HepG2 (cell line): ENCODE data around the gene ABT1. TPM values are rescaled to one million over a fixed set of nuclear protein-coding genes. Genes with fewer than 3 reads are reported as not detected.

Experiments used
- ATF7 ChIP-seq, 2 experiments: fragments of 450-650 bp in 1 of 2; sonication (generic) in 1 of 2; formaldehyde crosslinking in 1 of 2; IDR thresholded peaks; 2 replicates each; pipeline versions ENCODE4 v1.4.0 to v1.6.1; 2016 to 2020; ENCODE audit warnings: antibody characterized with exemption in 1 of 2, mild to moderate bottlenecking in 1 of 2, missing genetic modification reagents in 1 of 2
- HDAC2 ChIP-seq: sonication (generic); formaldehyde crosslinking; IDR thresholded peaks from 2 replicates; pipeline ENCODE4 v1.4.0; 2020; ENCODE audit warnings: missing genetic modification reagents
- HES4 ChIP-seq: sonication (generic); formaldehyde crosslinking; IDR thresholded peaks from 2 replicates; pipeline ENCODE4 v1.9.0; 2021; ENCODE audit warnings: mild to moderate bottlenecking, missing genetic modification reagents, borderline replicate concordance
- HNF4G ChIP-seq, 2 experiments: sonication (generic) in 1 of 2; formaldehyde crosslinking in 1 of 2; IDR thresholded peaks; 2 replicates each; pipeline versions ENCODE4 v1.4.0 to v1.6.1; 2011 to 2020; ENCODE audit warnings: borderline replicate concordance in 2 of 2, low read depth in 2 of 2, mild to moderate bottlenecking in 2 of 2, low read length in 1 of 2, missing genetic modification reagents in 1 of 2, moderate library complexity in 1 of 2
- HNRNPLL ChIP-seq: fragments of 200-400 bp; formaldehyde crosslinking; IDR thresholded peaks from 2 replicates; pipeline ENCODE4 v1.6.1; 2017; ENCODE audit warnings: mild to moderate bottlenecking, low read depth, low read length; ENCODE audit not compliant: poor library complexity, severe bottlenecking
- HOXA9 ChIP-seq: sonication (generic); formaldehyde crosslinking; IDR thresholded peaks from 2 replicates; pipeline ENCODE4 v1.8.1; 2022; ENCODE audit warnings: missing genetic modification reagents, mild to moderate bottlenecking, moderate library complexity, borderline replicate concordance
- ONECUT2 ChIP-seq: sonication (generic); formaldehyde crosslinking; IDR thresholded peaks from 2 replicates; pipeline ENCODE4 v1.4.0; 2020; ENCODE audit warnings: missing genetic modification reagents
- PHF5A ChIP-seq: IDR thresholded peaks from one replicate; pipeline ENCODE4 v1.6.1; 2018; ENCODE audit warnings: low read depth, missing genetic modification reagents; ENCODE audit not compliant: unreplicated experiment
- SIX4 ChIP-seq: sonication (generic); formaldehyde crosslinking; IDR thresholded peaks from 2 replicates; pipeline ENCODE4 v1.4.0; 2020; ENCODE audit warnings: missing genetic modification reagents
- TARDBP ChIP-seq: sonication (generic); formaldehyde crosslinking; IDR thresholded peaks from 2 replicates; pipeline ENCODE4 v1.8.0; 2022; ENCODE audit warnings: mild to moderate bottlenecking, missing genetic modification reagents
- TEAD3 ChIP-seq: optimal IDR thresholded peaks from 2 replicates; pipeline ENCODE3; 2016; ENCODE audit warnings: borderline replicate concordance
- ZNF468 ChIP-seq: sonication (generic); formaldehyde crosslinking; IDR thresholded peaks from 2 replicates; pipeline ENCODE4 v1.8.0; 2022; ENCODE audit warnings: mild to moderate bottlenecking, moderate library complexity, missing genetic modification reagents
- ZSCAN20 ChIP-seq: sonication (generic); formaldehyde crosslinking; IDR thresholded peaks from 2 replicates; pipeline ENCODE4 v1.4.0; 2020; ENCODE audit warnings: missing genetic modification reagents, mild to moderate bottlenecking, borderline replicate concordance
- polyA plus RNA-seq, 8 experiments: library from polyadenylated mRNA; depleted of rRNA in 3 of 8; stranded (reverse) in 7 of 8; unstranded in 1 of 8; fragments of >200 nt; fragmentation: Illumina TruSeq in 4 of 8; extraction: Trizol in 4 of 8; gene quantifications; 2 replicates each; pipeline versions ENCODE4 v1.2.1 to v1.2.3, GENCODE V29; 2011 to 2016; ENCODE audit warnings: low read depth in 4 of 8, missing spikeins in 1 of 8, mixed read lengths in 1 of 8; ENCODE audit not compliant: insufficient read depth in 1 of 8
- total RNA-seq, 5 experiments: library from RNA; depleted of rRNA; stranded (reverse); fragments of >200 nt; fragmentation: Illumina TruSeq; extraction: Trizol; gene quantifications; 2 replicates each; pipeline ENCODE4 v1.2.3, GENCODE V29; 2016; ENCODE audit warnings: low read depth in 1 of 5
- TF ChIP-seq, protein P1 (sequence below): sonication (generic); formaldehyde crosslinking; IDR thresholded peaks from 2 replicates; pipeline ENCODE4 v1.4.0; 2020; ENCODE audit warnings: missing genetic modification reagents
- TF ChIP-seq, protein P2 (sequence below): sonication (generic); formaldehyde crosslinking; IDR thresholded peaks from one replicate; pipeline ENCODE4 v1.5.1; 2020; ENCODE audit warnings: mild to moderate bottlenecking, missing genetic modification reagents; ENCODE audit errors: not compliant biosample characterization

ABT1 gene
- total and polyA plus RNA-seq, 2 of the 13 experiments (the other 11 are each of a cell fraction or from before 2014, with no cell fraction given), result 38.4 TPM

DNA sequence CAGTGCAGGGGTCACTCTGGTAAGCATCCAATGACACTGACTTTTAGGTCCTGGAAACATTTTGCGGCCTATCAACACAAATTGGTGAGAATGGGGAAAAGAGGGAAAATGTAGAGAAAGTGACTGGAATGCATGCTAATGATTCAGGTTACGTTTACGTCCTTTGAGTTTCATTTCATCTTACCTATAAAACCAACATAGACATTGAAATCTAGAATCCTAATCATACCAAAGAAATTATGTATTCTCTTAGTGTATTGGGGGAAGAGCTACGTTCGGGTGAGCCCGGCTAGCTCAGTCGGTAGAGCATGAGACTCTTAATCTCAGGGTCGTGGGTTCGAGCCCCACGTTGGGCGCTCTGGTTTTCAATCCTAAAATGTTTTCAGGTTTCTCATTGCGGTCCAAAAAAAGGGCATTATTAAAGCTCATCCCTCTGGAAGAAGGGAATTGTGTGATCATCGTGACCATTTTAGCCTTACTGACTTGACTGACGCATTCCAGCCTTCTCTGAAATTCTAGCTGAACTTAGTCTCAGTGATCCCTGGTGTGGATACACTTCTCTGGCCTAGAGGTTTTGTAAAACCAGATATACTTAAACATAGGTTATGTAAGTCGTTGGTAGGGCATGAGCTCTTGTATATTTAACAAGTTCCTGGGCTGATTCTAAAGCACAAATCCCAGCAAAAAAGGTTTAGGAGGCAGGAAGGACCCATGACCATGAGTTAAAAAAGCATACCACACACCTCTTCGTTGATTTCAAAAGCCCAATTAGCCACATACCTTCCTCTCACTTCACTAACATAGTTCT is 40.3 kb upstream of the ABT1 start (continued):
- TF ChIP-seq, protein P1, sequence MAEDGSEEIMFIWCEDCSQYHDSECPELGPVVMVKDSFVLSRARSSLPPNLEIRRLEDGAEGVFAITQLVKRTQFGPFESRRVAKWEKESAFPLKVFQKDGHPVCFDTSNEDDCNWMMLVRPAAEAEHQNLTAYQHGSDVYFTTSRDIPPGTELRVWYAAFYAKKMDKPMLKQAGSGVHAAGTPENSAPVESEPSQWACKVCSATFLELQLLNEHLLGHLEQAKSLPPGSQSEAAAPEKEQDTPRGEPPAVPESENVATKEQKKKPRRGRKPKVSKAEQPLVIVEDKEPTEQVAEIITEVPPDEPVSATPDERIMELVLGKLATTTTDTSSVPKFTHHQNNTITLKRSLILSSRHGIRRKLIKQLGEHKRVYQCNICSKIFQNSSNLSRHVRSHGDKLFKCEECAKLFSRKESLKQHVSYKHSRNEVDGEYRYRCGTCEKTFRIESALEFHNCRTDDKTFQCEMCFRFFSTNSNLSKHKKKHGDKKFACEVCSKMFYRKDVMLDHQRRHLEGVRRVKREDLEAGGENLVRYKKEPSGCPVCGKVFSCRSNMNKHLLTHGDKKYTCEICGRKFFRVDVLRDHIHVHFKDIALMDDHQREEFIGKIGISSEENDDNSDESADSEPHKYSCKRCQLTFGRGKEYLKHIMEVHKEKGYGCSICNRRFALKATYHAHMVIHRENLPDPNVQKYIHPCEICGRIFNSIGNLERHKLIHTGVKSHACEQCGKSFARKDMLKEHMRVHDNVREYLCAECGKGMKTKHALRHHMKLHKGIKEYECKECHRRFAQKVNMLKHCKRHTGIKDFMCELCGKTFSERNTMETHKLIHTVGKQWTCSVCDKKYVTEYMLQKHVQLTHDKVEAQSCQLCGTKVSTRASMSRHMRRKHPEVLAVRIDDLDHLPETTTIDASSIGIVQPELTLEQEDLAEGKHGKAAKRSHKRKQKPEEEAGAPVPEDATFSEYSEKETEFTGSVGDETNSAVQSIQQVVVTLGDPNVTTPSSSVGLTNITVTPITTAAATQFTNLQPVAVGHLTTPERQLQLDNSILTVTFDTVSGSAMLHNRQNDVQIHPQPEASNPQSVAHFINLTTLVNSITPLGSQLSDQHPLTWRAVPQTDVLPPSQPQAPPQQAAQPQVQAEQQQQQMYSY (CRISPR knock-in tag), result no peak; the same call in 1 of the 2 replicates
- TF ChIP-seq ONECUT2 (no peak), TARDBP (peak; percentile 83), HOXA9 (CRISPR knock-in tag) (no peak), TEAD3 (CRISPR knock-in tag) (peak; percentile 71), HDAC2 (peak; percentile 68), HES4 (CRISPR knock-in tag) (no peak), HNRNPLL (no peak), HNF4G (IDR thresholded peaks at IDR 0.05; ENCODE audit: borderline replicate concordance, low read depth, low read length) (no peak), HNF4G (CRISPR knock-in tag; IDR thresholded peaks at IDR 0.05; ENCODE audit: borderline replicate concordance, low read depth) (no peak), ZSCAN20 (CRISPR knock-in tag) (peak; percentile 59), ZNF468 (CRISPR knock-in tag) (no peak), PHF5A (CRISPR knock-in tag) (peak; percentile 72), ATF7 (IDR thresholded peaks at IDR 0.05) (no peak), ATF7 (CRISPR knock-in tag; IDR thresholded peaks at IDR 0.05) (no peak), SIX4 (CRISPR knock-in tag) (no peak)
- TF ChIP-seq, protein P2, sequence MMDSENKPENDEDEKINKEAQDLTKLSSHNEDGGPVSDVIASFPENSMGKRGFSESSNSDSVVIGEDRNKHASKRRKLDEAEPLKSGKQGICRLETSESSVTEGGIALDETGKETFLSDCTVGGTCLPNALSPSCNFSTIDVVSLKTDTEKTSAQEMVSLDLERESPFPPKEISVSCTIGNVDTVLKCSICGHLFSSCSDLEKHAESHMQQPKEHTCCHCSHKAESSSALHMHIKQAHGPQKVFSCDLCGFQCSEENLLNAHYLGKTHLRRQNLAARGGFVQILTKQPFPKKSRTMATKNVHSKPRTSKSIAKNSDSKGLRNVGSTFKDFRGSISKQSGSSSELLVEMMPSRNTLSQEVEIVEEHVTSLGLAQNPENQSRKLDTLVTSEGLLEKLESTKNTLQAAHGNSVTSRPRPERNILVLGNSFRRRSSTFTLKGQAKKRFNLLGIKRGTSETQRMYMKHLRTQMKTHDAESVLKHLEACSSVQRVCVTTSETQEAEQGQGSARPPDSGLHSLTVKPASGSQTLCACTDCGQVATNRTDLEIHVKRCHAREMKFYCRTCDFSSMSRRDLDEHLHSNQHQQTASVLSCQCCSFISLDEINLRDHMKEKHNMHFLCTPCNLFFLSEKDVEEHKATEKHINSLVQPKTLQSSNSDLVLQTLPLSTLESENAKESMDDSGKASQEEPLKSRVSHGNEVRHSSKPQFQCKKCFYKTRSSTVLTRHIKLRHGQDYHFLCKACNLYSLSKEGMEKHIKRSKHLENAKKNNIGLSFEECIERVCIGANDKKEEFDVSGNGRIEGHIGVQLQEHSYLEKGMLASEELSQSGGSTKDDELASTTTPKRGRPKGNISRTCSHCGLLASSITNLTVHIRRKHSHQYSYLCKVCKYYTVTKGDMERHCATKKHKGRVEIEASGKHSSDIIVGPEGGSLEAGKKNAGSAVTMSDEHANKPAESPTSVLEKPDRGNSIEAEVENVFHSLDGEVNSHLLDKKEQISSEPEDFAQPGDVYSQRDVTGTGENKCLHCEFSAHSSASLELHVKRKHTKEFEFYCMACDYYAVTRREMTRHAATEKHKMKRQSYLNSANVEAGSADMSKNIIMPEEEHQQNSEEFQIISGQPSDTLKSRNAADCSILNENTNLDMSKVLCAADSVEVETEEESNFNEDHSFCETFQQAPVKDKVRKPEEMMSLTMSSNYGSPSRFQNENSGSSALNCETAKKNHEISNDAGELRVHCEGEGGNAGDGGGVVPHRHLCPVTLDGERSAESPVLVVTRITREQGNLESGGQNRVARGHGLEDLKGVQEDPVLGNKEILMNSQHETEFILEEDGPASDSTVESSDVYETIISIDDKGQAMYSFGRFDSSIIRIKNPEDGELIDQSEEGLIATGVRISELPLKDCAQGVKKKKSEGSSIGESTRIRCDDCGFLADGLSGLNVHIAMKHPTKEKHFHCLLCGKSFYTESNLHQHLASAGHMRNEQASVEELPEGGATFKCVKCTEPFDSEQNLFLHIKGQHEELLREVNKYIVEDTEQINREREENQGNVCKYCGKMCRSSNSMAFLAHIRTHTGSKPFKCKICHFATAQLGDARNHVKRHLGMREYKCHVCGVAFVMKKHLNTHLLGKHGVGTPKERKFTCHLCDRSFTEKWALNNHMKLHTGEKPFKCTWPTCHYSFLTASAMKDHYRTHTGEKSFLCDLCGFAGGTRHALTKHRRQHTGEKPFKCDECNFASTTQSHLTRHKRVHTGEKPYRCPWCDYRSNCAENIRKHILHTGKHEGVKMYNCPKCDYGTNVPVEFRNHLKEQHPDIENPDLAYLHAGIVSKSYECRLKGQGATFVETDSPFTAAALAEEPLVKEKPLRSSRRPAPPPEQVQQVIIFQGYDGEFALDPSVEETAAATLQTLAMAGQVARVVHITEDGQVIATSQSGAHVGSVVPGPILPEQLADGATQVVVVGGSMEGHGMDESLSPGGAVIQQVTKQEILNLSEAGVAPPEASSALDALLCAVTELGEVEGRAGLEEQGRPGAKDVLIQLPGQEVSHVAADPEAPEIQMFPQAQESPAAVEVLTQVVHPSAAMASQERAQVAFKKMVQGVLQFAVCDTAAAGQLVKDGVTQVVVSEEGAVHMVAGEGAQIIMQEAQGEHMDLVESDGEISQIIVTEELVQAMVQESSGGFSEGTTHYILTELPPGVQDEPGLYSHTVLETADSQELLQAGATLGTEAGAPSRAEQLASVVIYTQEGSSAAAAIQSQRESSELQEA, result no peak
